Right cardiac atrium (tissue), 5 donors: ENCODE measurements around the gene CHADL. TPM values are rescaled to one million over a fixed set of nuclear protein-coding genes. Genes with fewer than 3 reads are reported as not detected.
A peak's percentile ranks its signal among the peaks of the same experiment; 100 is the strongest.

Experiments
- ATAC-seq, 2 donors: fragments of 200-7000 bp; cut with Tn5 transposase; one replicate each; pipeline versions ENCODE4 v1.8.0 to v1.9.1; 2020; ENCODE audit warnings: moderate library complexity in 2 of 2, mild to moderate bottlenecking in 1 of 2
- DNase-seq, 3 donors: peaks; one replicate each; pipeline ENCODE4 v3.0.0-alpha.2; 2020
- H3K27ac ChIP-seq: one replicate; pipeline ENCODE4 v1.5.1; 2013; ENCODE audit warnings: mild to moderate bottlenecking, low read length, control low read depth, moderate library complexity
- H3K27me3 ChIP-seq: one replicate; pipeline ENCODE4 v1.6.1; 2013; ENCODE audit not compliant: control insufficient read depth, insufficient read depth
- H3K4me1 ChIP-seq: one replicate; pipeline ENCODE4 v1.6.1; 2013; ENCODE audit warnings: low read length; ENCODE audit not compliant: control insufficient read depth, insufficient read depth
- H3K4me3 ChIP-seq: one replicate; pipeline ENCODE4 v1.5.1; 2013; ENCODE audit warnings: low read length, control low read depth
- H3K9me3 ChIP-seq: one replicate; pipeline ENCODE4 v1.6.1; 2013; ENCODE audit warnings: low read length; ENCODE audit not compliant: control insufficient read depth
- WGBS: extraction: QIAGEN DNeasy Blood & Tissue Kit; methylation state at CpG from one replicate; pipeline ENCODE4 v1.1.7; 2013; 5-methylcytosine and 5-hydroxymethylcytosine counted together
- intact Hi-C, 4 donors: fragments of 100-400 bp; cut with DNase I; formaldehyde crosslinking; loops; one replicate each; pipeline versions ENCODE4 v1.11.0 to v1.14.0; 2022 to 2023
- polyA plus RNA-seq: library from polyadenylated mRNA; stranded (reverse); fragments of 200-250 nt; gene quantifications from one replicate; pipeline ENCODE4 v1.2.3, GENCODE V29; 2013
- total RNA-seq, 4 donors: library from RNA; stranded (reverse); fragmentation: NEBNext Ultra II Directional; extraction: Animal tissue kit (Norgen Biotek cat#: 25700); gene quantifications; one replicate each; pipeline ENCODE4 v1.2.1, GENCODE V29; 2021
- donor health status: healthy with polysubstance abuse.
- donor health status: DM: no; HTN: yes; CAD: no.
- donor health status: DM: no; HTN: no; CAD: no.
- donor health status: DM: no; HTN: yes; CAD: no; lungs with severe emphysema.
- donor health status: DM: yes; HTN: yes; CAD: no.

The CHADL gene
- total and polyA plus RNA-seq, 5 donors, result 15.5 to 39.2 (median 24.2) TPM

DNA sequence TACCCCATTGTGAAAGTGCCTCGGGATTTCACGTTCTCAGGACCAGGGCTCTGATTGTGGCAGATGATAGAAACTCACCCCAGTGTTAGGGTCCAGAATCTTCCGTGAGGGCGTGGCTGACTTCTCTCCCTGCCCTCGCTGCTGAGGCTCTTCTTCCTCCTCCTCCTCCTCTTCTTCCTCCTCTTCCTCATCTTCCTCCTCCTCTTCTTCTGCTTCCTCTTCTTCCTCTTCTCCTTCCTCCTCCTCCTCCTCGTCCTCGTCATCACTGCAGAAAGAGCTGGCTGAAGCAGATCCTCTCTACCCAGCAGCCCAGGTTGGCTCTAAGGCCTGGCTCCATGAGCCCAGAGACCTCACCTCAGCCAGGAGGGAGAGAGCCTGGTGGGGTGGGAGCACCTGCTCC, 13.5 kb upstream of the CHADL start:
- peak in 2 of 3 donors; percentile 6 to 17 for DNase-seq
- Histone ChIP-seq H3K27ac (no peak overlapping the region), H3K4me1 (no peaks in the 10 kb centered on the region), H3K9me3 (no peaks in the 10 kb centered on the region), H3K27me3 (no peaks in the 10 kb centered on the region), H3K4me3 (no peak overlapping the region)
- intact Hi-C loops, result no loop called here
- ATAC-seq, result no peak
- 88% methylated on average over 7 of the region's 7 CpGs for WGBS

DNA sequence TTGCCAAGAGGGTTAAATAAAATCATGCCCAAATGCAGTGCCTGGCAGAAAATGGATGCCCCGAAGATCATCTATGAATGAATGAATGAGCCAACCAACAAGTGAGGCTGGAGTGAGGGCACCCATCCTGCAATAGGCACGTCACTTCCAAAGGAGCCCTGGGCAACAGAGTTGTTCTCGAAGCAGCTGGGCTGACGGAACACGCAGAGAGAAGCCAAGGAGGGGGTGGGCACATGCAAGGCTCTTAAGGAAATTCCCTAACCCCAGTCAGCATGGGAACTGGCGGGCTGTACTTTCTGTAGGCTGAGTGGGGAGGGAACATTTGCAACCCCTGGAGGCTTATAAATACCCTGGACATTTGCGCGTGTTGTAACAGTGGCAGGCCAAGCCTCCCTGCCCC, 11.6 kb upstream of the CHADL start:
- Histone ChIP-seq H3K4me3 (no peak overlapping the region), H3K27me3 (no peaks in the 10 kb centered on the region), H3K27ac (no peak overlapping the region), H3K4me1 (no peaks in the 10 kb centered on the region), H3K9me3 (no peaks in the 10 kb centered on the region)
- intact Hi-C loops, result no loop called here
- DNase-seq (peak in 1 of 3 donors; percentile 29), ATAC-seq (no peak)
- 86% methylated on average over 8 of the region's 8 CpGs for WGBS

DNA sequence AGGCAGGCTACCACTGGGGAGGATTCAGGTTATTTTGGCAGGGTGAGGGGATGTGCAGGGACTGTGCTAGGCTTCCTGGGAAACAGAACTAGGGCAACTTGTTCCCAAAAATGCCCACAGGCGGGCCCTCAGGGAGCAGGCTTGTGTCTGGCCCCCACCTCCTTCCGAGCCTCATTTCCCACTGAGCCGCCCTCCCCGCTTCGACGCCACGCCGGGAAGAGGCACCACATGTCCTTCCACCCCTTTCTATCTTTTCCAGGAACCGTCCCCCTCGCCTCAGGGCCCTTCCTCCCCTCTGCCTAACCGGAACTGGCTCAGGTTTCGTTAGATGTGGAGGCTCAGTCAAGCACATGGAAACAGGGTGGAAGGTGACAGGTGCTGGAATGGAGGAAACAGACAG, 9.4 kb upstream of the CHADL start:
- DNase-seq (no peak), ATAC-seq (no peak)
- no peak overlapping the region for H3K27ac ChIP-seq
- WGBS, result 94% methylated on average over 12 of the region's 12 CpGs
- no peak overlapping the region for H3K4me3 ChIP-seq
- intact Hi-C loops, result no loop called here
- H3K9me3 ChIP-seq, result no peaks in the 10 kb centered on the region
- no peaks in the 10 kb centered on the region for H3K27me3 ChIP-seq
- H3K4me1 ChIP-seq, result no peaks in the 10 kb centered on the region

DNA sequence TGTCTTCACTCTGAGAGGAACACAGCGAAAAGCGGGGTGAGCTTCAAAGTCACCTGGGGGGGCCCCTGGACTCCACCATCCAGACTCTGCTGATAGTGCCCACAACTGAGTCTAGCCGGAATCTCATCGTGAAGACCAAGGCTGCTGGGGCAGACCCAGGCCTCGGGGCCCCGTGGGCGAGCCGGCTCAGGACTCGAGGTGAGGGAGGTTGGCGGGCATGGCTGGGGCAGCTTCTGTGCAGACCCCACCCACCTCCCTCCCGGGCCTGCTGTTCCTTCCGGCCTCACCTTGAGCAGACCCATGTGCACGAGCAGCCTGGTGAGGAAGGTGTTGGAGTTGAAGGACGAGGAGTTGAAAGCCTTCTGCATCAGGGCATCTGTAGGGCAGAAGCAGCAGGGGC, 8.7 kb upstream of the CHADL start:
- no peak for DNase-seq
- ATAC-seq, result no peak
- H3K27me3 ChIP-seq, result no peaks in the 10 kb centered on the region
- no peak overlapping the region for H3K27ac ChIP-seq
- WGBS, result 94% methylated on average over 14 of the region's 14 CpGs
- intact Hi-C loops, result no loop called here
- no peaks in the 10 kb centered on the region for H3K9me3 ChIP-seq
- no peak overlapping the region for H3K4me3 ChIP-seq
- H3K4me1 ChIP-seq, result no peaks in the 10 kb centered on the region

DNA sequence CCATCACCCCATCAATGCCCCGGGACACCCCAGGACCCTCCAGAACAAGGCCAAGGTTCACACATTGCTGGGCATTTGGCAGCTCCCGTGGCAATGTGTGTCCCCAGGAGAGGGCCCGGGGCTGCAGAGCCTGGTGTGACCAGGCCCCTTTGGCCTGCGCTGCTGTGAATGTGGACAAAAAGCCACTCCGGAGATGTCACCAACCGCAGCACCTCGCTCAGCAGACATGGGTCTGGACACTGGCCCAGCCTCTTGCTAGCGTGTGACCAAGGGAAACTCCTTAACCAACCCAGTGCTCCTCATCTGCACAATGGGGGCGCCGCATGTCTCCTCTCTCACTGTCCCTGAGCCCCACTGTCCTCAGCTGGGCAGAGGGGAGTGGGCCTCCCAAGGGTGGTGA, 8.0 kb upstream of the CHADL start:
- Histone ChIP-seq H3K27me3 (no peaks in the 10 kb centered on the region), H3K27ac (peak overlapping the region; percentile 26), H3K9me3 (no peaks in the 10 kb centered on the region), H3K4me3 (no peak overlapping the region), H3K4me1 (no peaks in the 10 kb centered on the region)
- peak in 1 of 3 donors; percentile 72 for DNase-seq
- WGBS, result 83% methylated on average over 10 of the region's 10 CpGs
- intact Hi-C loops, result no loop called here
- peak; percentile 25 to 40 for ATAC-seq

DNA sequence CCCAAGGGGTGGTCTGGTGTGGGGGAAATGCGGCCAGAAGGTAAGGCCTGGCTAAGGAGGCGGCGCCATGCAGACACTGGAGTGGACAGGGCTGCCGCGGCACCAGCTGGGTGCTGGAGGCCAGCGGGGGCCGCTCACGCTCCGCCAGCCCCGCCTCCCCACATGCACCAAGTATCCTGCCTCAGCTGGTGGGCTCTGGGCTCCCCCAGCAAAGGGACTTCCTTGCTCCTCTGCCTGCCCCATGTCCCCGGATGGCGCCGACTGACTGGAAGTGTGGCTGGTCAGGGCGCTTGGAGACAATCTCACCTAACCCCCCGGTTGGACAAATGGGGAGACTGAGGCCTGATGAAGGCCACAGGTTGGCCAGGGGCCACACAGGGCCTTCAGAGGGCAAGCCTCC, 7.6 kb upstream of the CHADL start:
- 89% methylated on average over 15 of the region's 15 CpGs for WGBS
- no peaks in the 10 kb centered on the region for H3K9me3 ChIP-seq
- no peaks in the 10 kb centered on the region for H3K27me3 ChIP-seq
- no peak overlapping the region for H3K4me3 ChIP-seq
- H3K4me1 ChIP-seq, result no peaks in the 10 kb centered on the region
- ATAC-seq (peak; percentile 7 to 8), DNase-seq (no peak)
- intact Hi-C loops, result no loop called here
- H3K27ac ChIP-seq, result peak overlapping the region; percentile 33

DNA sequence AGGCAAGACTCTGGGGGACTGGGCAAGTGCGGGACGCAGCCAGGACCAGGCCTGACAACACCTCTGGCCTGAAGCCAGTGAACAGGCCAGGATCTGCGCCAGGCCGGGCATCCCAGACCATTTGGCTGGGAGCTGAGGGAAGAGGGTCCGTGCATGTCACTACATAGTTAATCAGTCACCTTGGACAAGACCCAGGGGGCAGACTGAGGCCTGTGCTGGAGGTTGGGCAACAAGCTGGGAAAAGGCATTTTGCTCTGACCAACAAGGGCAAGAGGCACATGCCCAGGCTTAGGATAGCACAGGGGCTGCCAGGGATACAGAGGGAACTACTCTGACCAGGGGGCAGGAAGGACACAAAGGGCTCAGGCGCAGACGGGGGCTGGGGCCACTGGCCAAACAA, 7.0 kb upstream of the CHADL start:
- Histone ChIP-seq H3K9me3 (no peaks in the 10 kb centered on the region), H3K4me3 (no peak overlapping the region), H3K4me1 (no peaks in the 10 kb centered on the region), H3K27ac (peak overlapping the region; percentile 33), H3K27me3 (no peaks in the 10 kb centered on the region)
- intact Hi-C loops, result no loop called here
- WGBS, result 70% methylated on average over 7 of the region's 7 CpGs
- peak; percentile 5 to 49 for ATAC-seq
- DNase-seq, result peak in 1 of 3 donors; percentile 68

DNA sequence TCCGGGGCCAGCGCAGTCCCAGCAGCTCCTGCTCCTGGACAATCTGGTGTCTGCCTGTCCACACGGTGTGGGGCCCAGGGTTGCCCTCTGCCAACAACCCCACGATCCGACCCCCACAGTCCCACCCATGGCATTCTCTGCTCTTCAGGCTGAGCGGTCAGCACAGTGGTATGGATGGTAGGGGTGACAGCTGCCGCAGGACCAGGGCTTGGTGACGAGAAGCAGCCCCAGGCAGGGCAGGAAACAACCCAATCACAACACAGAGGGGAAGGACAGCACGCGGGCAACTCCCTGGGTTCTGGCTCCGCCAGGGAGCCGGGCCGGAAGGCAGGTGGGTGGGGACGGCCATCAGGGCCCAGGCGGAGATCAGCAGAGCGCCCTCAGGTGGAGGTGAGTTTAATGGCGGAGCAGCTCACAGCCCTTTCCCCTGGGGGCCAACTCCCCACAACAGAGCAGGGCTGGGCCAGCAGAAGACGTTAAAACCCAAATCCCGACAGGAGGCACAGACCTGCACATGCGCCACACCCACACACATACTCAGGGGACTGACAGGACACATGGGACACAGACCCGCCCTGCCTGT, 5.3 kb upstream of the CHADL start:
- Histone ChIP-seq H3K27me3 (no peaks in the 10 kb centered on the region), H3K9me3 (no peaks in the 10 kb centered on the region), H3K27ac (no peak overlapping the region), H3K4me1 (no peaks in the 10 kb centered on the region), H3K4me3 (no peak overlapping the region)
- intact Hi-C loops, result no loop called here
- DNase-seq (no peak), ATAC-seq (peak in 1 of 2 donors; percentile 5)
- WGBS, result 85% methylated on average over 21 of the region's 21 CpGs

DNA sequence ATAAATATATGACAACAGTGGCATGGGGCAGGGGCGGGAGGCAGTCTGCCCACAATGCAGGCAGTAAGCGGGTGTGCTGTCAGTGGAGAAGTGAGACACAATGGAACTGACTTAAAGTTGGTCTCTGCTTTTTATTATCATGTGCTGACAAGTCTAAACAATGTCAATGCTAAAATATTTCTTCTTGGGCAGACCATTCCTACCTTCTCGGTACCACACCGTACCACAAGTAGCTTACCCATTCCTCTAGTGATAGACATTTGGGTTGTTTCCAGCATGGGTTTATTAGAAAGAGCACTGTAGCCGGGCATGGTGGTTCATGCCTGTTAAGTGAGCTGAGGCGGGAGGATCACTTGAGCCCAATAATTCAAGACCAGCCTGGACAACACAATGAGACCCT, 2.6 kb upstream of the CHADL start:
- H3K27ac ChIP-seq, result no peak overlapping the region
- no peaks in the 10 kb centered on the region for H3K27me3 ChIP-seq
- 72% methylated on average over 6 of the region's 6 CpGs for WGBS
- H3K4me1 ChIP-seq, result peaks cover 1% of the 10 kb centered on the region
- no peaks in the 10 kb centered on the region for H3K9me3 ChIP-seq
- DNase-seq (no peak), ATAC-seq (no peak)
- intact Hi-C loops, result no loop called here
- no peak overlapping the region for H3K4me3 ChIP-seq

DNA sequence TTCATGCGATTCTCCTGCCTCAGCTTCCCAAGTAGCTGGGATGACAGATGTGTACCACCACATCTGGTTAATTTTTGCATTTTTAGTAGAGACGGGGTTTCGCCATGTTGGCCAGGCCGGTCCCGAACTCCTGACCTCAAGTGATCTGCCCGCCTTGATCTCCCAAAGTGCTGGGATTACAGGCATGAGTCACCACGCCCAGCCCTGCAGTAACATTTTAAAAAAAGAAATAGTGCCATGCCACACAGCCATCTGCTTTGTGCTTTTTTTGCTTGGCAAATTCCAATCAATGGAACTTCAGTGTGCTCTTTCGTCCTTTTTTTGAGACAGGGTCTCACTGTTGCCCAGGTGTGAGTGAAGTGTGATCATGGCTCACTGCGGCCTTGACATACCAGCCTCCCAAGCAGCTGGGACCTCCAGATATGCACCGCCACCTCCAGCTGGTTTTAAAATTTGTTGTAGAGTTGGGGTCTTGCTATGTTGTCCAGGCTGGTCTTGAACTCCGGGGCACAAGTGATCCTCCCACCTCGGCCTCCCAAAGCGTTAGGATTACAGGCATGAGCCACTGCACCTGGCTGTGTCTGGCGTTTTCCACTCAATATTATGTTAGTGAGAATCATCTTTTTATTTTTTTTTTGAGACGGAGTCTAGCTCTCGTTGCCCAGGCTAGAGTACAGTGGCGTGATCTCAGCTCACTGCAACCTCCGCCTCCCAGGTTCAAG, 1.8 kb upstream of the CHADL start:
- Histone ChIP-seq H3K27ac (no peak overlapping the region), H3K9me3 (no peaks in the 10 kb centered on the region), H3K4me1 (peaks cover 2% of the 10 kb centered on the region), H3K4me3 (no peak overlapping the region), H3K27me3 (no peaks in the 10 kb centered on the region)
- no peak for DNase-seq
- intact Hi-C loops, result no loop called here
- 93% methylated on average over 18 of the region's 18 CpGs for WGBS
- ATAC-seq, result no peak

DNA sequence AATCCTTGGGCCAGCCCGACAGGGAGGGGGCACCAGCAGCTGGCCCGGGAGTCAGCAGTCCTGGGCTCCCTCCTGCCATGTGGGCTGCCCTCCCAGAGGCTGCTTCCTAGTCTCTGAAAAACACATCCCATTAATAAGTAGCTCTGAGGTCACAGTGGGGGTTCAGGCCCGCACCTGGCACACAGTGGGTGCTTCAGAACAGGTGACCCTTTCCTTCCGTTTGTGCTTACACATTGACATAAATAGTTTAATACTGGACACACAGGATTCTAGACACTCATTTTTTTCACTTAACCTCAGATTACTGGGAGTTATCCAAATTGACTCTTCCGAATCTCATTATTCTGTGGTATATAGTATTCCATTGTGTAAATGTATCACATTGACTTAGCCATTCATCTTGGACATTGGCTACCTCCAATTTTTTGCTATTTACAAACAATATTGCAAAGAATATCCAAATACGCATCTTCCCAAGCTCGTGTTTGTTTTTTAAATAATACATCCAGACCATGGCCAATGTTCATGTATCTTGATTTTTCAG, 474 bp upstream of the CHADL start:
- no peaks in the 10 kb centered on the region for H3K27me3 ChIP-seq
- intact Hi-C loops, result no loop called here
- H3K27ac ChIP-seq, result no peak overlapping the region
- ATAC-seq, result no peak
- H3K4me1 ChIP-seq, result peaks cover 2% of the 10 kb centered on the region
- H3K9me3 ChIP-seq, result no peaks in the 10 kb centered on the region
- no peak for DNase-seq
- H3K4me3 ChIP-seq, result no peak overlapping the region
- WGBS, result 92% methylated on average over 7 of the region's 7 CpGs
